Measurements from ENCODE around the gene ELL2. TPM values are rescaled to one million over a fixed set of nuclear protein-coding genes. Genes with fewer than 3 reads are reported as not detected.
A peak's percentile ranks its signal among the peaks of the same experiment; 100 is the strongest.
"Not testable (repeated sequence)": the region's sequence is repeated elsewhere in the genome, so short reads cannot be mapped to it uniquely, and the experiment has no call there.

ELL2 gene
- total RNA-seq, 2 experiments from 2014 or later, result 75.0 to 78.6 TPM

GRCh38 chr5:95856501-95856981 lies 105.1 kb downstream of the ELL2 start:
- H3K4me3 Mint-ChIP-seq, result no peak overlapping the region
- peaks cover 31% of the 10 kb centered on the region for H3K4me1 Mint-ChIP-seq (ENCODE audit: low read depth)
- CTCF ChIA-PET, result interaction anchor here (0.5 to 4.5 kb wide), 6 partner anchors 9 to 746 kb away, joined by 3 to 46 read pairs (median 4); no protein-coding TSS in a partner anchor
- no peak for DNase-seq
- no peaks in the 10 kb centered on the region for H3K27me3 Mint-ChIP-seq (ENCODE audit: low read depth)
- intact Hi-C loops (cut with micrococcal nuclease), result loop anchor here (10.0 kb wide), 1 partner anchor 578 kb away; the partner anchor contains the start of gene PCSK1
- no peaks in the 10 kb centered on the region for H3K36me3 Mint-ChIP-seq (ENCODE audit: low read depth)
- H3K27ac Mint-ChIP-seq, result no peak overlapping the region
- no peaks in the 10 kb centered on the region for H3K9me3 Mint-ChIP-seq

- CTCF ChIA-PET, result interaction anchor here (0.7 to 3.8 kb wide), 6 partner anchors 9 to 748 kb away, joined by 3 to 41 read pairs (median 8); no protein-coding TSS in a partner anchor
- no peaks in the 10 kb centered on the region for H3K9me3 Mint-ChIP-seq
- peaks cover 7% of the 10 kb centered on the region for H3K4me1 Mint-ChIP-seq (ENCODE audit: low read depth)
- H3K36me3 Mint-ChIP-seq (ENCODE audit: low read depth), result no peaks in the 10 kb centered on the region
- H3K27ac Mint-ChIP-seq, result no peak overlapping the region
- no peaks in the 10 kb centered on the region for H3K27me3 Mint-ChIP-seq (ENCODE audit: low read depth)
- DNase-seq, result no peak
- intact Hi-C loops (cut with micrococcal nuclease), result loop anchor here (10.0 kb wide), 1 partner anchor 581 kb away; the partner anchor contains the start of gene PCSK1
- no peak overlapping the region for H3K4me3 Mint-ChIP-seq
Measured at GRCh38 chr5:95853490-95853889, 108.2 kb downstream of the ELL2 start.

GRCh38 chr5:95852567-95852966 lies 109.1 kb downstream of the ELL2 start:
- no peaks in the 10 kb centered on the region for H3K9me3 Mint-ChIP-seq
- CTCF ChIA-PET, result interaction anchor here (0.5 to 3.8 kb wide), 5 partner anchors 71 to 749 kb away, joined by 3 to 41 read pairs (median 4); no protein-coding TSS in a partner anchor
- DNase-seq, result no peak
- H3K27me3 Mint-ChIP-seq (ENCODE audit: low read depth), result no peaks in the 10 kb centered on the region
- no peak overlapping the region for H3K27ac Mint-ChIP-seq
- intact Hi-C loops (cut with micrococcal nuclease), result loop anchor here (10.0 kb wide), 1 partner anchor 582 kb away; the partner anchor contains the start of gene PCSK1
- H3K4me1 Mint-ChIP-seq (ENCODE audit: low read depth), result no peaks in the 10 kb centered on the region
- H3K4me3 Mint-ChIP-seq, result no peak overlapping the region
- H3K36me3 Mint-ChIP-seq (ENCODE audit: low read depth), result no peaks in the 10 kb centered on the region

- not testable (repeated sequence) for DNase-seq; H3K9me3 Mint-ChIP-seq; H3K36me3 Mint-ChIP-seq (ENCODE audit: low read depth); H3K27me3 Mint-ChIP-seq (ENCODE audit: low read depth); H3K4me3 Mint-ChIP-seq; H3K4me1 Mint-ChIP-seq (ENCODE audit: low read depth); H3K27ac Mint-ChIP-seq
- CTCF ChIA-PET, result interaction anchor here (1.6 to 17.5 kb wide), 3 partner anchors 14 to 70 kb away, joined by 5 to 497 read pairs (median 41); no protein-coding TSS in a partner anchor
- intact Hi-C loops (cut with micrococcal nuclease), result loop anchor here (10.0 kb wide), 1 partner anchor 584 kb away; the partner anchor contains the start of gene PCSK1
Measured at GRCh38 chr5:95851141-95851540, 110.5 kb downstream of the ELL2 start.

GRCh38 chr5:95850391-95850894 lies 111.2 kb downstream of the ELL2 start:
- no peak for DNase-seq
- H3K4me1 Mint-ChIP-seq (ENCODE audit: low read depth), result no peaks in the 10 kb centered on the region
- H3K9me3 Mint-ChIP-seq, result no peaks in the 10 kb centered on the region
- no peak overlapping the region for H3K4me3 Mint-ChIP-seq
- no peaks in the 10 kb centered on the region for H3K36me3 Mint-ChIP-seq (ENCODE audit: low read depth)
- CTCF ChIA-PET, result interaction anchor here (1.2 to 17.5 kb wide), 7 partner anchors 12 to 486 kb away, joined by 5 to 497 read pairs (median 6); partner anchors contain the start of gene RFESD
- H3K27ac Mint-ChIP-seq, result no peak overlapping the region
- intact Hi-C loops (cut with micrococcal nuclease), result loop anchor here (10.0 kb wide), 1 partner anchor 584 kb away; the partner anchor contains the start of gene PCSK1
- no peaks in the 10 kb centered on the region for H3K27me3 Mint-ChIP-seq (ENCODE audit: low read depth)

- intact Hi-C loops (cut with micrococcal nuclease), result no loop called here
- Mint-ChIP-seq H3K36me3 (ENCODE audit: low read depth) (no peaks in the 10 kb centered on the region), H3K4me1 (ENCODE audit: low read depth) (no peaks in the 10 kb centered on the region), H3K27ac (no peak overlapping the region), H3K27me3 (ENCODE audit: low read depth) (no peaks in the 10 kb centered on the region), H3K4me3 (no peak overlapping the region), H3K9me3 (no peaks in the 10 kb centered on the region)
- DNase-seq, result no peak
- CTCF ChIA-PET, result interaction anchor here (0.8 to 17.5 kb wide), 8 partner anchors 11 to 488 kb away, joined by 3 to 497 read pairs (median 6); partner anchors contain the start of gene RFESD
Measured at GRCh38 chr5:95848701-95849100, 113.0 kb downstream of the ELL2 start.

GRCh38 chr5:95847261-95847592 lies 114.4 kb downstream of the ELL2 start:
- H3K27me3 Mint-ChIP-seq (ENCODE audit: low read depth), result no peaks in the 10 kb centered on the region
- H3K4me3 Mint-ChIP-seq, result no peak overlapping the region
- intact Hi-C loops (cut with micrococcal nuclease), result loop anchor here (1.0 kb wide), 5 partner anchors 66 to 879 kb away; no protein-coding TSS in a partner anchor
- H3K4me1 Mint-ChIP-seq (ENCODE audit: low read depth), result peaks cover 9% of the 10 kb centered on the region
- CTCF ChIA-PET, result interaction anchor here (0.7 to 17.5 kb wide), 14 partner anchors 8 to 202 kb away, joined by 3 to 497 read pairs (median 6); partner anchors contain the start of genes GLRX and RFESD
- no peaks in the 10 kb centered on the region for H3K36me3 Mint-ChIP-seq (ENCODE audit: low read depth)
- H3K9me3 Mint-ChIP-seq, result no peaks in the 10 kb centered on the region
- H3K27ac Mint-ChIP-seq, result no peak overlapping the region
- no peak for DNase-seq

- DNase-seq, result peak; percentile 81
- Mint-ChIP-seq H3K36me3 (ENCODE audit: low read depth) (no peaks in the 10 kb centered on the region), H3K4me1 (ENCODE audit: low read depth) (peaks cover 9% of the 10 kb centered on the region), H3K9me3 (no peaks in the 10 kb centered on the region), H3K27me3 (ENCODE audit: low read depth) (no peaks in the 10 kb centered on the region), H3K27ac (no peak overlapping the region), H3K4me3 (no peak overlapping the region)
- intact Hi-C loops (cut with micrococcal nuclease), result loop anchor here (1.0 kb wide), 5 partner anchors 65 to 878 kb away; no protein-coding TSS in a partner anchor
- CTCF ChIA-PET, result interaction anchor here (0.6 to 17.5 kb wide), 18 partner anchors 8 to 482 kb away, joined by 3 to 497 read pairs (median 4); partner anchors contain the start of genes GLRX and RFESD
Measured at GRCh38 chr5:95846554-95847260, 114.9 kb downstream of the ELL2 start.

GRCh38 chr5:95845391-95845790 lies 116.3 kb downstream of the ELL2 start:
- Mint-ChIP-seq H3K27ac (no peak overlapping the region), H3K4me3 (no peak overlapping the region), H3K9me3 (no peaks in the 10 kb centered on the region), H3K36me3 (ENCODE audit: low read depth) (no peaks in the 10 kb centered on the region), H3K27me3 (ENCODE audit: low read depth) (no peaks in the 10 kb centered on the region), H3K4me1 (ENCODE audit: low read depth) (peaks cover 9% of the 10 kb centered on the region)
- intact Hi-C loops (cut with micrococcal nuclease), result no loop called here
- CTCF ChIA-PET, result interaction anchor here (1.5 to 17.5 kb wide), 7 partner anchors 9 to 201 kb away, joined by 4 to 497 read pairs (median 9); partner anchors contain the start of gene RFESD
- DNase-seq, result no peak

- Mint-ChIP-seq H3K4me1 (ENCODE audit: low read depth) (peaks cover 9% of the 10 kb centered on the region), H3K27ac (peak overlapping the region; percentile 66), H3K36me3 (ENCODE audit: low read depth) (no peaks in the 10 kb centered on the region), H3K9me3 (no peaks in the 10 kb centered on the region), H3K27me3 (ENCODE audit: low read depth) (no peaks in the 10 kb centered on the region), H3K4me3 (no peak overlapping the region)
- DNase-seq, result no peak
- intact Hi-C loops (cut with micrococcal nuclease), result loop anchor here (1.0 to 2.0 kb wide), 7 partner anchors 8 to 199 kb away; no protein-coding TSS in a partner anchor
- CTCF ChIA-PET, result interaction anchor here (0.6 to 17.5 kb wide), 15 partner anchors 9 to 202 kb away, joined by 3 to 497 read pairs (median 6); partner anchors contain the start of genes GLRX and RFESD
Measured at GRCh38 chr5:95843733-95844223, 117.9 kb downstream of the ELL2 start.

GRCh38 chr5:95842854-95843544 lies 118.7 kb downstream of the ELL2 start:
- Mint-ChIP-seq H3K27me3 (ENCODE audit: low read depth) (no peaks in the 10 kb centered on the region), H3K36me3 (ENCODE audit: low read depth) (no peaks in the 10 kb centered on the region), H3K9me3 (no peaks in the 10 kb centered on the region), H3K4me3 (peak overlapping the region; percentile 40), H3K27ac (peak overlapping the region; percentile 76), H3K4me1 (ENCODE audit: low read depth) (peaks cover 10% of the 10 kb centered on the region)
- intact Hi-C loops (cut with micrococcal nuclease), result loop anchor here (1.0 to 2.0 kb wide), 7 partner anchors 8 to 199 kb away; no protein-coding TSS in a partner anchor
- CTCF ChIA-PET, result interaction anchor here (0.7 to 17.5 kb wide), 13 partner anchors 8 to 202 kb away, joined by 3 to 497 read pairs (median 6); partner anchors contain the start of genes GLRX and RFESD
- DNase-seq, result peak; percentile 84
